RWPE1 (cell line): ENCODE results near the gene SPO11.

ENCODE experiments used
- CTCF ChIA-PET: fragments of 350-600 bp; sonication (Branson Sonifier 250); formaldehyde crosslinking; extraction: SDS; loops from one replicate; lab custom pipeline; 2021; lab: Yijun Ruan, JAX
- POLR2A ChIA-PET: fragments of 400-600 bp; formaldehyde crosslinking; extraction: SDS; loops from one replicate; lab custom pipeline; 2020; ENCODE audit warnings: antibody characterized with exemption; ENCODE audit not compliant: low non-redundant PET; lab: Yijun Ruan, JAX
- DNase-seq: peaks from one replicate; pipeline ENCODE4 v3.0.0; 2012; ENCODE audit warnings: low spot score
- H3K27ac ChIP-seq: fragments of 450-650 bp; 2 replicates; pipeline ENCODE4 v1.5.1; 2017
- TF ChIP-seq, protein P1 (sequence below): fragments of 450-650 bp; conservative IDR thresholded peaks from 2 replicates; pipeline ENCODE4 v1.5.1; 2017; ENCODE audit warnings: low read depth, mild to moderate bottlenecking

The SPO11 gene

DNA sequence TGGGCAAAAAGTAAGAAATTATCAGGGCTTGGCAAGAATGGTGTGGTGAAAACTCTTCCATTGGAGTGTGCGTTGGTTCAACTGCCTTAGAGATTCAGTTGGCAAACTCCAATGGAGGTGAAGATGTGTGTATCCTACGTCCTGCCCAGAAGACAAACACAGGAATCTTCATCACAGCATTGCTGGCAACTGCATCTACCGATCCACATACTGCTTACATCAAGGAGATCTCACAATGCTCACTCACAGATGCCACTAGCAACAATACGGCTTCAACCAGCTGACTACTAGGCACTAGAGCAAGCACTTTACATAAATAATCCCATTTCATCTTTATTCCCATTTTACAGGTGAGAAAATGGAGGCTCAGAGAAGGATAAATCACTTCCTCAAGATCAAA lies 10.0 kb upstream of the SPO11 start:
- ChIA-PET POLR2A (no interaction called here), CTCF (no interaction called here)
- DNase-seq: no peak
- no peak overlapping the region for H3K27ac ChIP-seq
- TF ChIP-seq, protein P1, sequence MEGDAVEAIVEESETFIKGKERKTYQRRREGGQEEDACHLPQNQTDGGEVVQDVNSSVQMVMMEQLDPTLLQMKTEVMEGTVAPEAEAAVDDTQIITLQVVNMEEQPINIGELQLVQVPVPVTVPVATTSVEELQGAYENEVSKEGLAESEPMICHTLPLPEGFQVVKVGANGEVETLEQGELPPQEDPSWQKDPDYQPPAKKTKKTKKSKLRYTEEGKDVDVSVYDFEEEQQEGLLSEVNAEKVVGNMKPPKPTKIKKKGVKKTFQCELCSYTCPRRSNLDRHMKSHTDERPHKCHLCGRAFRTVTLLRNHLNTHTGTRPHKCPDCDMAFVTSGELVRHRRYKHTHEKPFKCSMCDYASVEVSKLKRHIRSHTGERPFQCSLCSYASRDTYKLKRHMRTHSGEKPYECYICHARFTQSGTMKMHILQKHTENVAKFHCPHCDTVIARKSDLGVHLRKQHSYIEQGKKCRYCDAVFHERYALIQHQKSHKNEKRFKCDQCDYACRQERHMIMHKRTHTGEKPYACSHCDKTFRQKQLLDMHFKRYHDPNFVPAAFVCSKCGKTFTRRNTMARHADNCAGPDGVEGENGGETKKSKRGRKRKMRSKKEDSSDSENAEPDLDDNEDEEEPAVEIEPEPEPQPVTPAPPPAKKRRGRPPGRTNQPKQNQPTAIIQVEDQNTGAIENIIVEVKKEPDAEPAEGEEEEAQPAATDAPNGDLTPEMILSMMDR: no peak

DNA sequence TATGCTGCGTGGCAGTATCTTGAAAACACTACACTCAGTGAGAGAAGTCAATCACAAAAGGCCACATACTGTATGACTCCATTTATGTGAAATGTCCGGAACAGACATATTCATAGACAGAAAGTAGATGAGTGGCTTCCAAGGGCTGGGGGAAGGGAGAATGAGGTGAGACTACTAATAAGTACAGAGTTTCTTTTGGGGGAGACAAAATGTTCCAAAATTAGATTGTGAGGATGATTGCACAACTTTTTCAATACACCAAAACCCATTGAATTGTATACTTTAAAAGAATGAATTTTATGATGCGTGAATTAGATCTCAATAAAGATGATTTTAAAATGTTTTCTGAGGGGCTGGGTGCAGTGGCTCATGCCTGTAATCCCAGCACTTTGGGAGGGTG lies 9.2 kb upstream of the SPO11 start:
- CTCF ChIA-PET: no interaction called here

DNA sequence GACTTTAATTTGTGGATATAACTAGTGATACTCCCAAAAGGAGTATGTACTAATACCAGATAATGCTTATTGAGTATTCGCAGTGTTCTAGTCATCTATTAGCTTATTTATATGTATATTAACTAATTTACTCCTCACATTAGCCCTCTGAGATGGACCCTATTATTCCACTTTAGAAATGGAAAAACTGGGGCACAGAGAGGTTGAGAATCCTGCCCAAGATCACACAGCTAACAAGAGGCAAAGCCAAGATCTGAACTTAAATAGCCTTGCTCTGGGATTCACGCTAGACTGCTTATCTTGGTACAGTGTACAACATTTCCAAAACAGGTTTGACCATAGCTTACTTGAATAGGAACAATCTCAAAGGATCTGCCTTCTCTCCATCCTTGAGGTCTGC lies 8.5 kb upstream of the SPO11 start:
- no peak overlapping the region for H3K27ac ChIP-seq
- no peak for DNase-seq
- POLR2A ChIA-PET: no interaction called here
- CTCF ChIA-PET: no interaction called here
- TF ChIP-seq, protein P1: no peak

More for the DNA sequence above, 9.2 kb upstream of the SPO11 start:
- POLR2A ChIA-PET: interaction anchor here (0.5 kb wide), 1 partner anchor 281 kb away, joined by 3 read pairs; no protein-coding TSS in a partner anchor
- H3K27ac ChIP-seq: no peak overlapping the region
- TF ChIP-seq, protein P1: no peak
- no peak for DNase-seq

DNA sequence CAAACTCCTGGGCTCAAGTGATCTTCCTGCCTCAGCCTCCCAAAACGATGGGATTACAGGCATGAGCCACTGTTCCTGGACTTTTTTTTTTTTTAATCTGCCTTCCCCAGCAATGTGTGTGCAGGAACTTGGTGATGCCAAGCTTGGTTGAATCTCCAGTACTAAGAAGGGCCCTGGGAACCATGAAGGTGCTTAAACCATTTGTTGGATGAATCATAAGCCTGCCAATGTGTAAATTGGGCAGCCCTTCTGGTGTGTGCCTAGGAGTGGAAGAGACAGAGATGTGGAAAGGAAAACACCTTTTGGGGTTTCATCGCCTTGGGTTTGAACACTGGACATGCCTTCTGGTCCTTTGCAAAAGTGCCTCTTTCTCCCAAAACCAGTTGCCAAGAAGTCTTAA lies 7.1 kb upstream of the SPO11 start:
- ChIA-PET POLR2A (no interaction called here), CTCF (interaction anchor here (0.6 to 1.5 kb wide), 5 partner anchors 10 to 754 kb away, joined by 3 to 7 read pairs (median 3); no protein-coding TSS in a partner anchor)
- no peak for DNase-seq
- peak overlapping the region; percentile 92 for H3K27ac ChIP-seq
- TF ChIP-seq, protein P1: no peak

DNA sequence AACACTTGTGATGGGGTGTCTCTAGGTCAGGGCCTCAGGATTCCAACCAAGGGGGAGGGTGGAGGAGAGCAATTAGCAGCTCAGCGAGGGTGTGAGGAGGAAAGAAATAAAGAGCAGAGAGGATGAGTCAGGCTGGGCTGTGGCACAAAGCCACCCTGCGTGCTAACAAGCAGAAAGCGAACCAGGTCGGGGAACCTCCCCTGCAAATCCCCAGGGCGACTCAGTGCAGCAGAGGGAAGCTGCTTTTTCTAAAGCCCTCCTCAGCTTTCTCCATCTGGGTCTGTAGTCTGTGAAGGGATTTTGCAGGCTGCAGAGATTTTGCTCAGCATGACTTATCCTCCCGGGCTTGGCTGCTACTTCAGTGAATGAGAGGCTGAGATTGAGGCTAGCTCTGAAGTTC lies 6.6 kb upstream of the SPO11 start:
- POLR2A ChIA-PET: interaction anchor here (0.6 kb wide), 1 partner anchor 34 kb away, joined by 3 read pairs; no protein-coding TSS in a partner anchor
- TF ChIP-seq, protein P1: no peak
- CTCF ChIA-PET: interaction anchor here (0.6 to 1.5 kb wide), 4 partner anchors 9 to 264 kb away, joined by 3 to 7 read pairs (median 6); no protein-coding TSS in a partner anchor
- peak overlapping the region; percentile 92 for H3K27ac ChIP-seq
- peak; percentile 93 for DNase-seq

DNA sequence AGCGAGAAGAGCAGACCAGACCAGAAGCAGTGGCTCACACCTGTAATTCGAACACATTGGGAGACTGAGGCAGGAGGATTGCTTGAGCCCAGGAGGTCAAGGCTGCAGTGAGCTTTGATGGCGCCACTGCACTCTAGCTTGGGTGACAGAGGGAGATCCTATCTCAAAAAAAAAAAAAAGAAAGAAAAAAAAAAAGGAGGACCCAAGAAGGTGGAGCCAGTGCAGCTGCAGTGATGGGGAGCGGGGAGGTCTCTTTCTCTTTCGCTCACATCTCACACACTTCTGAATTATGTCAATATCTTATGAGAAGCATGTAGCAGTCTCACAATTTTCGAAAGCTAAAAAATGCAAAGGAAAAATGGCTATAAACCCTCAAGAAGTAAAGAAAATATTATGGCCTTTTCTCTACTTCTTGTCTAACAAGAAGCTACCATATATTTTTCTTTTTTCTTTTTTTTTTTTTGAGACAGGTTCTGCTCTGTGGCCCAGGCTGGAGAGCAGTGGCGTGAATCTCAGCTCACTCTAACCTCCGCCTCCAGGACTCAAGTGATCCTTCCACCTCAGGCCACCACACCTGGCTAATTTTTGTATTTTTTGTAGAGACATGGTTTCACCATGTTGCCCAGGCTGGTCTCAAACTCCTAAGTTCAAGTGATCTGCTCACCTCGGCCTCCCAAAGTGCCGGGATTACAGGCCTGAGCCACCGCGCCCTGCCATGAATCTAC lies 3.8 kb upstream of the SPO11 start:
- POLR2A ChIA-PET: interaction anchor here (0.6 kb wide), 1 partner anchor 1602 kb away, joined by 3 read pairs; no protein-coding TSS in a partner anchor
- CTCF ChIA-PET: interaction anchor here (0.9 to 1.3 kb wide), 3 partner anchors 9 to 236 kb away, joined by 3 to 6 read pairs (median 4); no protein-coding TSS in a partner anchor
- peak overlapping the region; percentile 79 for H3K27ac ChIP-seq
- TF ChIP-seq, protein P1: no peak
- no peak for DNase-seq
